IPS-18c (cell line): ENCODE measurements around the gene MICAL2.

Experiments used
- H3K4me3 ChIP-seq: 2 replicates; pipeline ENCODE4 v1.7.0; 2013; ENCODE audit warnings: low read depth, mild to moderate bottlenecking, low read length, moderate library complexity; ENCODE audit not compliant: insufficient read depth
- H3K9me3 ChIP-seq: one replicate; pipeline ENCODE4 v1.6.1; 2013; ENCODE audit warnings: mild to moderate bottlenecking, low read length, moderate library complexity; ENCODE audit not compliant: control insufficient read depth, insufficient read depth

Gene MICAL2

DNA sequence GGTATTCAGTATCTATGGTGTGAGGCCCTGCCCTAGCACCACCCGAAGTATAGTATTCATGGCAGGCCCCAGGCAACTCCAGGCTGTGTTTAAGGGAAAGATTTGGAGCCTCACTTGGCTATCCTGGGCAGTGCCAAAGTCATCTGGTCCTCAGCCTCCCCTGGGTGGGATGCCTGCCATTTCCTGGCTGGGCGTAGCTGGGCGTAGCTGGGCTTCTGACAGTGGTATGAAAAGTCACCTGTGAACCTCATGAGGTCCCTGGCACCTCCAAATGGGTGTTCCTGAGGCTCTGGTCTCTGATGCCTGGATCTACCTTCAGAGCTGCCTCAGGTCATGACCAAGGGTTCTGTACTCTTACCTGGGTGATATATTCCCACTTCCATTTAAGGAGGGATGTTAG lies 154.0 kb downstream of the MICAL2 start:
- no peak overlapping the region for H3K4me3 ChIP-seq
- H3K9me3 ChIP-seq: no peaks in the 10 kb centered on the region

DNA sequence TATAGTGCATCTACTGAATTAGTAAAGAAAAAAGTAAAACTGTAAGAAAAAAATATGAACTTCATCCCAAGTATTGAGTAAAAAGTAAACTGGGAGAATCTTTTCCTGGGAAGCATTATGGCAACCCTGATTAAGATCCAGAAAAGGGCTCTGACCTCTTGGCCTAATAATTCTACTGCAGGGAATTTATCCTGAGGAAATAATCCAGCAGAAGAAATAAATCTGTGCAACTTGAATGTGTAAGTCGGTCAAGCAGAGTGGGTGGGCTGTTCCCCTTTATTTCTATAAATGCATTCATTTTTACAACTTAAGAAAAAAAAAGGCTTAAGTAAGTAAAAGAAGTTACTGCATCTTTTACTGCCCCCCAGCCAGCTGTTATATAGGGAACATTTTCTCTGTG lies 155.7 kb downstream of the MICAL2 start:
- no peaks in the 10 kb centered on the region for H3K9me3 ChIP-seq
- no peak overlapping the region for H3K4me3 ChIP-seq

DNA sequence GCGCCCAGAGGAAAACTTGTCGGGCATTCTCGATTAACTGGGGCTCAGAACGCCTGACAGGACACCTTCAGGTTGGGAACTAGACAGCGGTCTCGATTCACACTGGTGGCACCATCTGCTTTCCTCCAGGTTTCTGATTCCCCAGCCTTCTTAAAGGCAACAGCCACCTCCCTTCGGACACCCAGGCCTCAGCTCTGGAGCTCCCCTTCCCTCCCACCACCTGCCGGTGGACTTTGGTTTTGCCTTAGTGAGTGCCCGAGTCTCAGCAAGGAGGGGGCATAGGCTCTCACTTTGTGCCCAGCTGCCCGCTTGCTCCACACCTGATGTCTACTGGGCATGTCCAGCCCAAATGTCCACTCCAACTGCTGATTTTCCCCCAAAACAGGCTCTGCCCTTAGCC lies 156.6 kb downstream of the MICAL2 start:
- no peak overlapping the region for H3K4me3 ChIP-seq
- H3K9me3 ChIP-seq: no peaks in the 10 kb centered on the region

DNA sequence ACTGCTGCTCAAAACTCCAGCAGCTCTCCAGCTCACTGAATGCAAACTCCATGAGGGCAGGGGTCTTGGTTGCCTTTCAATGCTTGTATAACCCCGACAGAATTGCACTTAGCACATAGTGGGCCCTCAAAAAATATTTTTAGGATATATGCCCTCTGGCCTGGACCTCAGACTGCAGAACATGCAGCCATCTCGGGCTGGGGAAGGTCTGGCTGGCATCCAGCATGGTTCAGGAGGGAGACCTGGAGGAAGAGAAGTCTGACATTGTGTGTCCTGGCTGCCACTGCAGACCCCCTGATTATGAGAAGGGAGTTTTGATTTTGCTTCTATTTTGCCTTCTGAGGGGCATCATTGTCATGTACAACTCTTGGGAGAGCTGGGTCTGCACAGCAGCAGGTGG lies 157.5 kb downstream of the MICAL2 start:
- H3K4me3 ChIP-seq: no peak overlapping the region
- no peaks in the 10 kb centered on the region for H3K9me3 ChIP-seq

DNA sequence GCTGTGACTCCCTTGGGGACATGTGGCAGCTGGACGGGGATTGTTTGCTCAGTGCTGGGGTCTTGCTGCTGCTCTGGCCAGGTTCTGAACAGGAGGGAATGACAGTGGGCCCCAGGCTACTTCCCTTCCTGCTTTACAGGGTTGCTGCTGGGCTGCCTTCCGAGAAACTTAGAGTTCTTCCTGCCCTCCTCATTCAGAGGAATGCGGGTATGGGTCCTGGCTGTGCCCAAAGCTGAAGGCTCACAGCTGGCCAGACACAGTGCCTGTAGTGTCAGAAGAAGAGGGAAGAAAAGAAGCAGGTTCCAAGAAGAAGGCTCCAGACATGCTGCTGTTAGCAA lies 158.7 kb downstream of the MICAL2 start:
- H3K9me3 ChIP-seq: no peaks in the 10 kb centered on the region

DNA sequence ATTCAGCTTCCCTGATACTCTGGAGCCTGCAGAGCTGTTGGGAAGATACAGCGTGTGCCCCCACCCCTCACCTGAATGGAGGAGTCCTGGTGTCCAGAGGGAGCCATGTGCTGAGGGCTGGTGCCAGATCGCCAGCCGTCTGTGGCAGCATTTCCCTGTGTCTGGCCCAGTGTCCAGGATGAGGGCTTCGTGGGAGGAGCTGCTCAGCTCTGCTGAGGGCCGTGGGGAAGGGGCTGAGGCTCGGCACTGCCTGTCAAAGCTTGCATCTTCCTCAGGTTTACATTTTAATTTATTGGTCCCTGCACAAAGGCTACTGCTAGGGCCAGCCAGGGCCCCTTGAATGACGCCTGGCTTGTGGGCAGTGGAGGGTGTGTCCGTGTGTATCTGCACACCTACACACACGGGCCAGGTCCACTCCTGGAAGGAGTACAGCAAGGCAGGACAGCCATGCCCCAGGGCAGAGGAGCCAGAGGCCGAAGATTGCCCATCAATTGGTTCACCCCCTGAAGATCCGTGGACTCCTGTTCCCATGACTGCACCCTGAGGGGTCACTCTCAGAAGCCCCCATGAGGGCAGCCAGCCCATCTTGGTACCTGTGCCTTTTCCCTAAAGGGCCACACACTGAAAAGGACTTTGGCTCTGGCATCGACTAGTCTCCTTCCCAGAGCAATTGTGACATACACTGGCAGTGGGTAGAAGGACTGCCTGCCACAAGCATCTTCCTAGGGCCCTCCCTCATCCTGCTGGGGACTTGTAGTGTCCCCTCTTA lies 159.2 kb downstream of the MICAL2 start:
- H3K9me3 ChIP-seq: no peaks in the 10 kb centered on the region
- no peak overlapping the region for H3K4me3 ChIP-seq

More for the DNA sequence above, 158.7 kb downstream of the MICAL2 start:
- no peak overlapping the region for H3K4me3 ChIP-seq

DNA sequence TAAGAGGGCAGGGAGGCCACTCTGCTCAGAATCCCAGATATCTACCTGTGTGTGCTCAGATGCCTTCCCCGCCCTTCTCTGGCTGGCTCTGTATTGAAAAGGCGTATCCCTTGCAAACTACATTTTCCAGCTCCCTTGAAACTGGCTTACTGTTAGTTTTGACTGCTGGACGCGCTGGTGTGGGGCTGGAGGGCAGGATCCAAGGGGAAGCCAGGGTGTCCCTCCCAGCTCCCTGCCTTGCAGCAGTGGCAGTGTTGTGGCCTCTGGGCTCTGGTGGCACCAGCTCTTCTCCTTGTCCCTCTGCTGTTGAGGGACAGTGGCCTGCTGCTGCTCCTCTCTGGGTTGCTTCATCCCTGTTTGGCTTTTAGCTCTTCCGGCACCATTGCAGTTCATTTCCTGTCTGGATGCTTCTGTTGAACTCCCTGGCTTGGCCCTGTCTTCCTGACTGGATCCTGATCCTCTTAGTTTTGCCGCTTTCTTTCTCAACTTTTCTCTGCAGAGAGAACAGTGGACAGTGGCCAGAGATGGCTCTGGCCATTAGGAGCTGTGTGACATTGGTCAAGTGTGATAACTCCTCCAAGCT lies 159.9 kb downstream of the MICAL2 start:
- H3K9me3 ChIP-seq: no peaks in the 10 kb centered on the region
- H3K4me3 ChIP-seq: no peak overlapping the region

DNA sequence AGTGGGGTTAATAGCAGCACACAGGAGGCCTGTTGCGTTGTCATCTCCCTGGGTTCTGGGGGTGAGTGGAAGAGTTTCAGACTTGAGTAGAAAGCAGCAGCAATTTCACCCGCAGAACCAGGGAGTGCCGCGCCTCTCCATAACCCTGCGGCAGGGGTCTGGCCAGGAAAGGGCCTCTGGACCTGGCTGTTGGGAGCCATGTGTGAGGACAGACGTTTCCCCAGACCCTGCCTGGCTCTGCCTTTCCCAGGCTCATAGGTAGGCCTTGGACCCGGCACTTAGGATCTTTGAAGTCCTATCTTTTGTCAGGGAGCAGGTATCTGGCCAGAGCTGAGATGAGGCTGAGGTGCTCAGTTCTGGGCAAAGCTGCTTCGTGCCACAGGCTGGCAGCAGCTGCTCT lies 160.4 kb downstream of the MICAL2 start:
- Histone ChIP-seq H3K9me3 (no peaks in the 10 kb centered on the region), H3K4me3 (no peak overlapping the region)

DNA sequence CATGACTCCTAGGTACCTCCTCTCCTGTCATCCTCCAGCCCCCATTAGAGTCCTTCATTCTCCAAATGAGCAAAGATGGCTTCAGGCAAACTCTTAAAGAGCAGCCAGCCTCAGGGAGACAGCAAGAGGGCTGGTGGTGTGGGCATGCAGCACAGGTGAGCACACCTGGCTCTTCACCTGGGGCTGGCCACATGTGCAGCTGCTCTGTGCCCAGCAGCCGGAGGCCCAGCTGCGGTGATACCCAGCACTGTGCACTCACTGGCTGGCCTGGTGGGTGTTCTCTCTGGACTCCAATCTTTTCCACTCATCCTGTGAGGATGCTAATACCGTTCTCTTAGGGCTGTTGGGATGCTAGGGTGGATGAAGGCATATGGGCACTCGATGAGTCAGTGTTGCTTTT lies 160.9 kb downstream of the MICAL2 start:
- no peaks in the 10 kb centered on the region for H3K9me3 ChIP-seq
- no peak overlapping the region for H3K4me3 ChIP-seq

DNA sequence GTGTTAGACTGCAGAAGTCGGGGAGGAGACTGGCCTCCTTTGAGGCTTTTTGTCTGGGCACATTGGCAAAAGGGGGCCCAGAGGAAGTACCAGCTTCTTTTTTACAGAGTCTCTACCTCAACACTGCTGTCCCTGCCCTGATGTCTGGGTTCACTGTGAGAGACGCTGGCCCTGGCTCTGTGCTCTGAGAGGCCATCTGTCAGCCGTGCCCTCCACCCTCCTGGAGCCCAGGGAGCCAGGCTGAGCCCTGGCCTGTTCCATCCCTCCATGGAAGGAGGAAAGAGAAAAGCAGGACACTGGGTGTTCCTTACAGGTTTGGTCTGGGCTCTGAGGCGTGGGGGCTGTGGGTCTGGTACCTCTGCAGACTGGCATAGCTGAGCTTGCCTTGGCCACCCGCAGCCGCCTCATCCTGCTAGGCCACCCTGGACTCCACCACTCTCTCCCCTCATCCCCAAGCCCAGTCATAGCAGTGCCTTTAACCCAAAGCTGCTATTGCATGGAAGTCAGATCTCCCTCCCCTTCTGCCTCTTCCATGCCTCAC lies 161.5 kb downstream of the MICAL2 start:
- Histone ChIP-seq H3K9me3 (no peaks in the 10 kb centered on the region), H3K4me3 (no peak overlapping the region)

DNA sequence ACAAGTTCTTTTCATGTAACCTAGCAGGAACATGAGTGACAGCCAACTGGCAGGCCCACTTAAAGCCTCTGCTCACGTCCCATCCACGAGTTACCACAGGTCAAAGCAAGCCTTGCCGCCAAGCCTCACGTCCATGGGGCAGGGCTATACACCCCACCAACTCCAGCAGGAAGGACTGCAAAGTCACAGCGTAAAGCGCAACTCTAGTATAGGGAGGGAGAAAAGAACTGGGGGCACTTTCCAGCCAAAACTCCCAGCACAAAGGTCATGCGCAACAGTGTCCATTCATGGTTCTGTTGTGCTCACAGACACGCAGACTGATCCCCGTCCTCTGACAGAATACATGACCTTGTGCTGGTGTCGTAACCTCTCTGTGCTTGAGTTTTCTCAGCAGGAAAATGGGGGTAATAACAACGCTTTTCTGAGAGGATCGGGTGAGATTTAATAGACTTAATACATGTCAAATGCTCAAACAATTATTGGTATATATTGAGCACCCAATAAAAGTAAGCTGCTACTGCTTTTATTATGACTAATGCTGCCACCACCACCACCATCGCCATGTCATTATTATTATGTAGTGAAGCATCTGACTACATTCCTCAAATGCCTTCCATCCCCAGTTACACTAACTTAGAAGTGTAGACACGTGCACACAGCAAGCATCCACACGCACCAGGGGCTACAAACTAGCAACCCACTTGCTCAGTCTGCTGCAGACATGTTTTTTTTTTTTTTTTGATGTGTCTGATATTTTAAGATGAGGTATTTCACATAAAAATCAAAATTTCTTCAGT lies 162.6 kb downstream of the MICAL2 start:
- Histone ChIP-seq H3K4me3 (no peak overlapping the region), H3K9me3 (no peaks in the 10 kb centered on the region)

DNA sequence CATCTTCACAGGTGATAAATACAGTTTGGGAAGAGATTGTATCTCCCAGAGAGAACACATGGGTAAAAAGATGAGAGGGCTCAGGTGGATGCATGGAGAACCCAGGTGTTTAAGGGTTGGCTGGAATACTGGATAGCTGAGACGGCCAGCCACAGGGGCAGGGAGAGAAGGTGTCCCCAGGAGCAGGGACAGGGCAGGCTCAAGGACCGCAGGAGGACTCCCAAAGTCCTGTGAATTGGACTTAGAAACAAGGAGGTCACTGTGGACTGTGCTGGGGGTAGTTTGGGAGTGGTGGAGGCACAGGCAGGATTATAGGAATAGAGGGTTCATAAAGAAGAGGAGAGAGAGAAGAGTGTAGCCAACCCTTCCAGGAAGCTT lies 163.2 kb downstream of the MICAL2 start:
- no peak overlapping the region for H3K4me3 ChIP-seq
- H3K9me3 ChIP-seq: no peaks in the 10 kb centered on the region

DNA sequence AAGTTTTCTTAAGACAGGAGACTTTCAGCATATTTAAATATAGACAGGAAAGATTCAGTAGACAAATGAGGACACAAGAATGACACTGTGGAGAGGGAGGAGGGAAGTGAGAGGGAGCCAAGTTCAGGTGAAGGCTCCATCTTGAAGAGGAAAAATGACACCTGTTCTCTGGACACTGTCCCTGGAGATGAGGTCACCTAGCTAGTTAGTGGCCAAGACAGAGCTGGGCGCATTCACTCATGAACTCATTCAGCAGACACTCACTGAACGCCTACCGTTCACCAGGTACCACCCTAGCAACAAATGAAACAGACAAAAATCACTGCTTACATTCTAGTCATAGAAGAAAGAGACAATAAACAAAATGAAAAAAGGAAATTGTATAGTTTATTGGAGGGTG lies 163.7 kb downstream of the MICAL2 start:
- Histone ChIP-seq H3K4me3 (no peak overlapping the region), H3K9me3 (no peaks in the 10 kb centered on the region)

DNA sequence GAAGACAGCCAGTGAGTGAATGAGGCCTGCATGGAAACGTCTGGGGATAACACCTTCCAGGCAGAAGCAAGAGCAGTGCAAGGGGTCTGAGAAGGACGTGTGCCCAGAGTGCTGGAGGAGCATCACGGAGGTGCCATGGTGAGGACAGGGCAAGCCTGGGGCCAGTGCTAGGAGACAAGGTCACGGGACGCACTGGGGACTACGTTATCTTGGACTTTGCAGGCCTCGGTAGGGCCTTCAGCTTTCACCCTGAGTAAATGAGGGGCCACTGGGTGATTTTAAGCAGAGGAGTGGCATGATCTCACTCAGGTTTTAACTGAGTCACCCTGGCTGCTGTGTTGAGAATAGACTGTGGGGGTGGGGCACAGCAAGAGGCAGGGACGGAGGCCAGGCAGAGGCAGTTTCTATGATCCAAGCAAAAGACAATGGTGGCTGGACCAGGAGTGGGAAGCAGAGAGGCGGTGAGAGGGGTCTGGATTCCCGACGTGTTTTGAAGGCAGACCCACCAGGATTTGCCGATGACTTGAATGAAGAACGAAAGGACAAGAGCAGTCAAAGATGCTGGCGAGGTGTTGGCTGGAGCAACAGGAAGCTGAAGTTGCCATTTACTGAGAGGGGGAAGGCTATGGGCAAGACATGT lies 164.3 kb downstream of the MICAL2 start:
- no peaks in the 10 kb centered on the region for H3K9me3 ChIP-seq
- H3K4me3 ChIP-seq: no peak overlapping the region

DNA sequence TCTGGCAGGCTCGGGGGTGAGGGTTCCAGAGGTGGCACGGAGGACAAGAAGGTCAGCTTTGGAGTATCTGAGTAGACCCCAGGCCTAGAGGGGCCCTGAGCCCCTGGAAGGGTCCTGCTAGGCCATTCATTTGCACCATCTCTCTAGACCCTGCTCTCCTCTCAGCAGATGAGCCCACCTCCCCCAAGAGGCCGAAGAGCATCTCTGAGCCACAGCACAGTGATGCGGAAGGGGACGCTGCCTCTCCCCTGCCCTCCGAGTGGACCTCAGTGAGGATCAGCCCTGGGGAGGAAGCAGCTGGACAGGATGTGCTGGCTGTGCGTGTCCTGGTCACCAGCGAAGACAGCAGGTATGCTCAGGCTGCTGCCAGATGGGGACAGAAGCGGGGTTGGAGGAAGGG lies 165.4 kb downstream of the MICAL2 start:
- no peaks in the 10 kb centered on the region for H3K9me3 ChIP-seq
- H3K4me3 ChIP-seq: no peak overlapping the region

DNA sequence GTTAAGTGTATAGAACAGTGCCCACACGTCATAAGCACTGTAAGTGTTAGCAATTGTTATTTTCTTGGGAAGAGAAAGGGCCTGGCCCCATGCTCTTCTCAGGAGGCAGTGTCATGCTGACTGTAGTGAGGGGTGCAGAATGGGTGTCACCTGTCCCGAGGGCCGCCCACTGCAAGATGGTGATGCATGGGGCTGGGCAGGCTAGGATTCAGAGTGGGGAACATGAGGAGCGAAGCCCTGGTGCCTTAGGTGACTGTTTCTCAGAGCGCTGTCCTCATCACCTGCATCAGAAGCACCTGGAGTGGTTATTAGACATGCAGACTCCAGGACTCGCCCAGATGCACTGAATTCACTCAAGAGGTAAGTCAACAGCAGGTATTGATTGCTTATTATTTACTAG lies 166.0 kb downstream of the MICAL2 start:
- no peak overlapping the region for H3K4me3 ChIP-seq
- no peaks in the 10 kb centered on the region for H3K9me3 ChIP-seq

DNA sequence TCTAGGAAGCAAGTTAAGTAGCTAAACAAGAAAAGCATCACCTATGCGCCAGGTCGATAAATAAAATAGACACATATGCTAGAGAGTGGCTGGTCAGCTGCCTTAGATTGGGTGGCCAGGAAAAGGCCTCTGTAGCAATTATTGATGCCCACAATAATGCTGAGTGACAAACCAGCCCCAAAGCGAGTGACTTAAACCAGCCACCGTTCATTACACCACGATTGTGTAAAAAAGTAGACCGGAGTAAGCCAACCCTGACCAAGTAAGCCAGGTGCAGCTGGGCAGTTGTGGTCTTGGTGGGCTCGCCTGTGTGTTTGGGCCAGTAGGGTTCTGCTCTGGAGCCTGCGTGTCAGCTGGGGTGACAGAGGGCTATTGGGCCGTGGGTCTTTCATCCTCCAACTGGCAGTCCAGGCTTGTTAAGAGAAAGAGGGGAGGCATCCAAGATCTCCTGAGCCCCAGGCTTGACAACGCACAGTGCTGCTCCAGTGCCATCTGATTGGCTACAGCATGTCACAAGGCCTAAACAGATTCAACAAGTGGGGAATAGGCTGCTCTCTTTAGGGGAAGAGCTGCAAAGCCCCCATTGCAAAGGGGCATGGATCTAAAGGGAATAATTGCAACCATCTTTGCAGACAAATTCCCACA lies 166.6 kb downstream of the MICAL2 start:
- Histone ChIP-seq H3K4me3 (no peak overlapping the region), H3K9me3 (no peaks in the 10 kb centered on the region)
